ENCODE data around the gene MAD1L1.

GRCh38 chr7:2088801-2089200, 143.9 kb downstream of the MAD1L1 start:
- no peak for TF ChIP-seq HNF4G (IDR thresholded peaks at IDR 0.05)
- no peak for TF ChIP-seq CTCF (IDR thresholded peaks at IDR 0.05; ENCODE audit: low read depth, low read length, missing input control)
- TF ChIP-seq SP1 (IDR thresholded peaks at IDR 0.05), result no peak
- no peak for TF ChIP-seq MAX (IDR thresholded peaks at IDR 0.05)
